Prostate gland (tissue), 2 donors: ENCODE measurements around the gene PPP1R12B. TPM values are rescaled to one million over a fixed set of nuclear protein-coding genes. Genes with fewer than 3 reads are reported as not detected.

Source experiments
- DNase-seq: peaks from one replicate; pipeline ENCODE4 v3.0.0-alpha.2; 2019; ENCODE audit warnings: low spot score
- H3K27ac ChIP-seq, 2 donors: fragments of 200-600 bp; sonication (generic); 2 replicates each; pipeline ENCODE4 v1.5.1; 2017 to 2019
- H3K27me3 ChIP-seq: fragments of 200-600 bp; sonication (generic); replicated peaks from 2 replicates; pipeline ENCODE4 v1.5.1; 2019; ENCODE audit not compliant: insufficient read depth
- H3K36me3 ChIP-seq, 2 donors: fragments of 200-600 bp; sonication (generic); 1 replicate in 1 of 2; 2 replicates in 1 of 2; pipeline versions ENCODE4 v1.5.1 to v1.8.1; 2017 to 2019
- H3K4me1 ChIP-seq: fragments of 200-600 bp; sonication (generic); replicated peaks from 2 replicates; pipeline ENCODE4 v1.5.1; 2019
- H3K4me3 ChIP-seq, 2 donors: fragments of 200-600 bp; sonication (generic); 2 replicates each; pipeline ENCODE4 v1.5.1; 2017 to 2019
- H3K9me3 ChIP-seq: fragments of 200-600 bp; sonication (generic); 2 replicates; pipeline ENCODE4 v1.5.1; 2017
- POLR2A ChIP-seq: fragments of 450-650 bp; IDR thresholded peaks from one replicate; pipeline ENCODE4 v1.6.1; 2016; ENCODE audit warnings: antibody characterized with exemption, mild to moderate bottlenecking
- POLR2AphosphoS5 ChIP-seq: sonication (generic); formaldehyde crosslinking; IDR thresholded peaks from one replicate; pipeline ENCODE4 v1.6.1; 2017; ENCODE audit warnings: antibody characterized with exemption
- WGBS: methylation state at CpG from one replicate; pipeline ENCODE4 v1.1.5; 2018; 5-methylcytosine and 5-hydroxymethylcytosine counted together
- intact Hi-C: fragments of 100-400 bp; cut with DNase I; formaldehyde crosslinking; loops from one replicate; pipeline ENCODE4 v1.14.2; 2022
- total RNA-seq, 2 donors: library from RNA; depleted of rRNA; stranded (reverse); fragments of >200 nt; gene quantifications; one replicate each; pipeline ENCODE4 v1.1.0, GENCODE V29; 2016
- TF ChIP-seq, protein P1 (sequence below), 4 experiments: fragments of 200-600 bp in 2 of 4; fragments of 450-650 bp in 2 of 4; sonication (generic) in 2 of 4; IDR thresholded peaks; 1 replicate in 3 of 4; 2 replicates in 1 of 4; pipeline ENCODE4 v1.5.1; 2016 to 2019; ENCODE audit warnings: antibody characterized with exemption in 4 of 4, mild to moderate bottlenecking in 2 of 4, moderate library complexity in 2 of 4

Gene PPP1R12B
- total RNA-seq, 2 donors from 2014 or later, result 116 to 179 TPM

GRCh38 chr1:202355944-202356553 lies 7.5 kb downstream of the PPP1R12B start:
- H3K4me3 ChIP-seq, result no peak overlapping the region
- H3K9me3 ChIP-seq, result no peaks in the 10 kb centered on the region
- H3K27me3 ChIP-seq, result no peaks in the 10 kb centered on the region
- no peak overlapping the region for H3K27ac ChIP-seq
- intact Hi-C loops, result no loop called here
- no peaks in the 10 kb centered on the region for H3K4me1 ChIP-seq
- TF ChIP-seq POLR2A (no peak), POLR2AphosphoS5 (no peak)
- TF ChIP-seq, protein P1, sequence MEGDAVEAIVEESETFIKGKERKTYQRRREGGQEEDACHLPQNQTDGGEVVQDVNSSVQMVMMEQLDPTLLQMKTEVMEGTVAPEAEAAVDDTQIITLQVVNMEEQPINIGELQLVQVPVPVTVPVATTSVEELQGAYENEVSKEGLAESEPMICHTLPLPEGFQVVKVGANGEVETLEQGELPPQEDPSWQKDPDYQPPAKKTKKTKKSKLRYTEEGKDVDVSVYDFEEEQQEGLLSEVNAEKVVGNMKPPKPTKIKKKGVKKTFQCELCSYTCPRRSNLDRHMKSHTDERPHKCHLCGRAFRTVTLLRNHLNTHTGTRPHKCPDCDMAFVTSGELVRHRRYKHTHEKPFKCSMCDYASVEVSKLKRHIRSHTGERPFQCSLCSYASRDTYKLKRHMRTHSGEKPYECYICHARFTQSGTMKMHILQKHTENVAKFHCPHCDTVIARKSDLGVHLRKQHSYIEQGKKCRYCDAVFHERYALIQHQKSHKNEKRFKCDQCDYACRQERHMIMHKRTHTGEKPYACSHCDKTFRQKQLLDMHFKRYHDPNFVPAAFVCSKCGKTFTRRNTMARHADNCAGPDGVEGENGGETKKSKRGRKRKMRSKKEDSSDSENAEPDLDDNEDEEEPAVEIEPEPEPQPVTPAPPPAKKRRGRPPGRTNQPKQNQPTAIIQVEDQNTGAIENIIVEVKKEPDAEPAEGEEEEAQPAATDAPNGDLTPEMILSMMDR (IDR thresholded peaks at IDR 0.05), result no peak
- no peak for DNase-seq
- no peaks in the 10 kb centered on the region for H3K36me3 ChIP-seq

DNA sequence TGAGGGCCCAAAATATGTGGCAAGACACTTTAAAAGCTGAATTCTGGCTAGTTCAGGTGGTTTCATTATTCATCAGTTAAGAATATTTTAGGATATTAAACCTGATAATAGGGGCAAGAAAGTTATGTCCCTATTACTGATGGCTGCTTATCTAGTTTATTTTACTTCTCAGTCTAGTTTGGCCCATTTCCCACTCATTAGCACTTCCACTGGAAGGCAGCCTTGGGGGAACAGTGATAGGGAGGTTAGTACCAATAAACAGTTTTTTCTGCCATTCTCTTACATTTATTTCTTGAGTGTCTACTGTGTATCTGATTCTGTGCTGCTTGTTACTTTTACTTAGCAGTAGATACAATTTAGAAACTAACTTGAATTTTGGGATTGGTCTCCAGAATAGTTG lies 9.0 kb downstream of the PPP1R12B start:
- H3K27me3 ChIP-seq, result no peaks in the 10 kb centered on the region
- no peaks in the 10 kb centered on the region for H3K9me3 ChIP-seq
- DNase-seq, result no peak
- intact Hi-C loops, result no loop called here
- H3K4me3 ChIP-seq, result no peak overlapping the region
- TF ChIP-seq, protein P1 (IDR thresholded peaks at IDR 0.05), result no peak
- TF ChIP-seq POLR2AphosphoS5 (no peak), POLR2A (no peak)
- no peaks in the 10 kb centered on the region for H3K36me3 ChIP-seq
- no peak overlapping the region for H3K27ac ChIP-seq
- no peaks in the 10 kb centered on the region for H3K4me1 ChIP-seq

GRCh38 chr1:202361224-202361623 lies 12.7 kb downstream of the PPP1R12B start:
- H3K36me3 ChIP-seq, result no peaks in the 10 kb centered on the region
- no peaks in the 10 kb centered on the region for H3K9me3 ChIP-seq
- intact Hi-C loops, result no loop called here
- H3K4me1 ChIP-seq, result no peaks in the 10 kb centered on the region
- no peak overlapping the region for H3K4me3 ChIP-seq
- H3K27ac ChIP-seq, result no peak overlapping the region
- no peaks in the 10 kb centered on the region for H3K27me3 ChIP-seq
- 98% methylated on average over 2 of the region's 2 CpGs for WGBS
- no peak for DNase-seq
- TF ChIP-seq POLR2AphosphoS5 (no peak), POLR2A (no peak)
- TF ChIP-seq, protein P1 (IDR thresholded peaks at IDR 0.05), result no peak

DNA sequence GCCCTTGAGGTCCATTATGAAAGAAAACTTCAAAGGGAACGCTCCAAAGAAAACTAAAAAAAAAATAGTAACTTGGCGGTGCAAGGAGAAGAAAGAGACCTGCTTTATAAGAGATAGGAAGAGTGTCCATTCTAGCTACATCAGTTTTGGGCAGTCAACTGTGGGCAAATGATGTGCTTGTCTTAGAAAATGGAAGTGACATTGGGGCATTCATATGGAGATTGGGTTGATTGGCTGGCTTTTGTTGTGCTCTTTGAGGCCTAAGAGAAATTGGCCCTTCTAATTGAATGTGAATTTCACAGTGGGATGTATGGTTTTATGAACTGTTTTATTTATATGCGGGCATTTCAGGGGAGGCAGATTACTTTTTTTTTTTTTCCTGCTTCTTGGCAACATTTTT lies 13.2 kb downstream of the PPP1R12B start:
- Histone ChIP-seq H3K9me3 (no peaks in the 10 kb centered on the region), H3K27me3 (no peaks in the 10 kb centered on the region), H3K36me3 (no peaks in the 10 kb centered on the region), H3K4me3 (no peak overlapping the region), H3K4me1 (no peaks in the 10 kb centered on the region), H3K27ac (no peak overlapping the region)
- no peak for TF ChIP-seq POLR2AphosphoS5
- TF ChIP-seq POLR2A, result no peak
- TF ChIP-seq, protein P1 (IDR thresholded peaks at IDR 0.05), result no peak
- DNase-seq, result no peak
- 96% methylated on average over 3 of the region's 3 CpGs for WGBS
- intact Hi-C loops, result no loop called here

DNA sequence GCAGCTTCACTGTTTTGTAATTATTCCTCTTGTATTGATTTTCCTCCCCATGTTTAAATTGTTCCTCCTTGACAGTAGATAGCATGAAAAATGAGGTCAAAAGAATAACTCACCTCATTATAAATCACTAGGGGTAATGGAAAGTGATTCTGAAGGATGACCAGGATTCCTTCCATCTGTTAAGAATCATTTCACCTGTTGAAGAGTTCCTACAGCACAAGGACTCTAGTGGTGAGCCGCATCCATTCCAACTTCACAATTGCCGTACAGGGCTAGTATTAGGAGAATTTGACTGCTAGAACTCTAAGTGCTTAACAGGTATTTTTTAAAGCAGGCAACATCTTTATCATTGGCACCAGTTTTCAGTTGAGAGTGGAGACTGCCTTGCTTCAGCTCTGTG lies 13.7 kb downstream of the PPP1R12B start:
- WGBS, result 98% methylated on average over 2 of the region's 2 CpGs
- H3K4me1 ChIP-seq, result no peaks in the 10 kb centered on the region
- no peaks in the 10 kb centered on the region for H3K36me3 ChIP-seq
- H3K27ac ChIP-seq, result no peak overlapping the region
- no peaks in the 10 kb centered on the region for H3K27me3 ChIP-seq
- H3K9me3 ChIP-seq, result no peaks in the 10 kb centered on the region
- intact Hi-C loops, result no loop called here
- TF ChIP-seq POLR2A (no peak), POLR2AphosphoS5 (no peak)
- TF ChIP-seq, protein P1 (IDR thresholded peaks at IDR 0.05), result no peak
- DNase-seq, result no peak
- H3K4me3 ChIP-seq, result no peak overlapping the region
